ENCODE measurements around the gene GRM3. TPM values are rescaled to one million over a fixed set of nuclear protein-coding genes. Genes with fewer than 3 reads are reported as not detected.

Gene GRM3
- total RNA-seq, 2 experiments from 2014 or later = not detected

DNA sequence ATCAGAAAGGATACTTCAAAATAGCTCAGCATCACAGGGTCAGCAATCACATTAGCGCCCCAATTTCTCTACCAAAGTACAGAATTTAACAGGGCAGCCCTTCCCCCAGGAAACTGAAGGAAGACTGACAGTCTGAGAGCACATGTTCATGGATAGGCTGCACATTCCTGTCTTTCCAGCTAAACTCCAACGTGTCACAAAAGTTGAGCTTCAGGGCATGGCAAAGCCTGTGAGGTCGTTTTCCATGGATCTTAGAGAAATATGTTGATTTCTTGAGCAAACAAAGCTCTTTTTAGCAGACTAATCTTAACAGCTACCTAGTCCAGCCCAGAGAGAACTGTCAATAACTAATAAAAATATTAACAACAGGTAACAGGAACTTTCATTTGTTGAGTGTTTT lies 207.9 kb downstream of the GRM3 start:
- Mint-ChIP-seq H3K36me3 (ENCODE audit: low read depth) (no peaks in the 10 kb centered on the region), H3K4me1 (ENCODE audit: low read depth) (no peaks in the 10 kb centered on the region), H3K27ac (no peak overlapping the region), H3K9me3 (no peaks in the 10 kb centered on the region), H3K27me3 (no peaks in the 10 kb centered on the region), H3K4me3 (no peak overlapping the region)
- Histone ChIP-seq H3K27ac (ENCODE audit: low read depth in 1 of 2, low read length in 2 of 2) (no peak overlapping the region), H3K36me3 (ENCODE audit: insufficient read depth, low read length) (no peaks in the 10 kb centered on the region), H3K4me1 (ENCODE audit: insufficient read depth, low read length) (no peaks in the 10 kb centered on the region), H3K27me3 (ENCODE audit: control insufficient read depth in 1 of 2, insufficient read depth in 2 of 2, low read length in 2 of 2) (no peaks in the 10 kb centered on the region), H3K4me3 (ENCODE audit: low read length) (no peak overlapping the region), H3K9me3 (ENCODE audit: control insufficient read depth in 1 of 2, insufficient read depth in 1 of 2, low read length in 2 of 2) (no peaks in the 10 kb centered on the region)
- TF ChIP-seq, protein P1, sequence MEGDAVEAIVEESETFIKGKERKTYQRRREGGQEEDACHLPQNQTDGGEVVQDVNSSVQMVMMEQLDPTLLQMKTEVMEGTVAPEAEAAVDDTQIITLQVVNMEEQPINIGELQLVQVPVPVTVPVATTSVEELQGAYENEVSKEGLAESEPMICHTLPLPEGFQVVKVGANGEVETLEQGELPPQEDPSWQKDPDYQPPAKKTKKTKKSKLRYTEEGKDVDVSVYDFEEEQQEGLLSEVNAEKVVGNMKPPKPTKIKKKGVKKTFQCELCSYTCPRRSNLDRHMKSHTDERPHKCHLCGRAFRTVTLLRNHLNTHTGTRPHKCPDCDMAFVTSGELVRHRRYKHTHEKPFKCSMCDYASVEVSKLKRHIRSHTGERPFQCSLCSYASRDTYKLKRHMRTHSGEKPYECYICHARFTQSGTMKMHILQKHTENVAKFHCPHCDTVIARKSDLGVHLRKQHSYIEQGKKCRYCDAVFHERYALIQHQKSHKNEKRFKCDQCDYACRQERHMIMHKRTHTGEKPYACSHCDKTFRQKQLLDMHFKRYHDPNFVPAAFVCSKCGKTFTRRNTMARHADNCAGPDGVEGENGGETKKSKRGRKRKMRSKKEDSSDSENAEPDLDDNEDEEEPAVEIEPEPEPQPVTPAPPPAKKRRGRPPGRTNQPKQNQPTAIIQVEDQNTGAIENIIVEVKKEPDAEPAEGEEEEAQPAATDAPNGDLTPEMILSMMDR (IDR thresholded peaks at IDR 0.05) = no peak
- ATAC-seq (ENCODE audit: poor library complexity) (no peak), DNase-seq (no peak)
- ChIA-PET POLR2A (no interaction called here), CTCF (interaction anchor here (0.7 kb wide), 1 partner anchor 9 kb away, joined by 3 read pairs; no protein-coding TSS in a partner anchor)
- intact Hi-C loops (cut with DNase I, micrococcal nuclease) = no loop called here

DNA sequence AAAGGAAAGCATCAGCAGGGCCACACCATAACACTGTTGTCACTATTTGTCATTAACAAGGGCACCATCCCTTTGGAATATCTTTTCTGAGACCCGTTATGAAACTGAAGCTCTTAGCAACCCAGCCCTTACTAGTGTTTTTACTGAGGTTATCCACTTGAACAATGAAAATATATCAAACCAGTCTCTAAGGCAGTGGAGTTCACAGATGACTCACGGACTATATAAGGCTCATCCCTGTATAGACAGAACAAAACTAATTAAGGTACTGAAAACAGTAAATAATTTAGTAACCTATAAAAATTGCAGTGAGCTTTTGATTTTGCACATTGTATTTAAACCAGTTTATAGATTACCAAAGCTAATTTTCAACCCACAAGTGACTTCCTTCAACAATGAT lies 219.7 kb downstream of the GRM3 start:
- H3K4me3 Mint-ChIP-seq = no peak overlapping the region
- no peaks in the 10 kb centered on the region for H3K36me3 Mint-ChIP-seq (ENCODE audit: low read depth)
- Histone ChIP-seq H3K4me1 (ENCODE audit: insufficient read depth, low read length) (no peaks in the 10 kb centered on the region), H3K4me3 (ENCODE audit: low read length) (no peak overlapping the region), H3K9me3 (ENCODE audit: control insufficient read depth in 1 of 2, insufficient read depth in 1 of 2, low read length in 2 of 2) (peaks cover 0 to 3% of the 10 kb centered on the region in 2 experiments), H3K27me3 (ENCODE audit: control insufficient read depth in 1 of 2, insufficient read depth in 2 of 2, low read length in 2 of 2) (no peaks in the 10 kb centered on the region), H3K27ac (ENCODE audit: low read depth in 1 of 2, low read length in 2 of 2) (no peak overlapping the region), H3K36me3 (ENCODE audit: insufficient read depth, low read length) (no peaks in the 10 kb centered on the region)
- H3K9me3 Mint-ChIP-seq = no peaks in the 10 kb centered on the region
- H3K27me3 Mint-ChIP-seq = no peaks in the 10 kb centered on the region
- DNase-seq (no peak), ATAC-seq (ENCODE audit: poor library complexity) (no peak)
- ChIA-PET CTCF (no interaction called here), POLR2A (no interaction called here)
- H3K27ac Mint-ChIP-seq = no peak overlapping the region
- intact Hi-C loops (cut with DNase I, micrococcal nuclease) = no loop called here
- TF ChIP-seq, protein P1 (IDR thresholded peaks at IDR 0.05) = no peak
- no peaks in the 10 kb centered on the region for H3K4me1 Mint-ChIP-seq (ENCODE audit: low read depth)

DNA sequence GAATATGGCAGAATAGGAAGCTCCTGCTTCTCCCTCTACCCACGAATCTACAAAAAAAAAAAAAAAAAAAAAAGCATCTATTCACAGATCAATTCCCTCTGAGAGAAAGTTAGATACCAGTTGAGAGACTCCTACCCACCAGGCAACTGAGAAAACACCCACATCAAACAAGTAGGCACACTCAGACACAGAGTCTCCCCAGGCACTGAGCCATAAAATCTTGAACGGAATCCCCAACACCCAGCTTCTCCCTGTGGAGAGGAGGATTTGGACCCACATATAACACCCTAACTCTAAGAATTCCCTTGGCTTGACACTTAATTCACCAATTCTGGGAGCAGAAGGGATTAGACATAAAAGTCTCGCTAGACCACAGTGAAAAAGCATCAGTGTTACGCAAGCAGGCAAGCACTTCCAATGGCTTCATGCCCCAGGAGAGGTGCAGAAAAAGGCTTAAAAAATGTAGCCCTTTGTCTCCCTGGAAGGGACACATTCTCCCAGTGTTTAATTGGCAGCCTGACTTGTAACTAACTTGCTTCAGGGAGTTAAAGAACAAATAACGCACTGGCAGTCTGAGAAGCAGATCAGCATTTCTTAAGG lies 223.6 kb downstream of the GRM3 start:
- Histone ChIP-seq H3K27me3 (ENCODE audit: control insufficient read depth in 1 of 2, insufficient read depth in 2 of 2, low read length in 2 of 2) (no peaks in the 10 kb centered on the region), H3K9me3 (ENCODE audit: control insufficient read depth in 1 of 2, insufficient read depth in 1 of 2, low read length in 2 of 2) (peaks cover 0 to 3% of the 10 kb centered on the region in 2 experiments), H3K36me3 (ENCODE audit: insufficient read depth, low read length) (no peaks in the 10 kb centered on the region), H3K4me1 (ENCODE audit: insufficient read depth, low read length) (no peaks in the 10 kb centered on the region), H3K27ac (ENCODE audit: low read depth in 1 of 2, low read length in 2 of 2) (no peak overlapping the region), H3K4me3 (ENCODE audit: low read length) (no peak overlapping the region)
- no peaks in the 10 kb centered on the region for H3K27me3 Mint-ChIP-seq
- intact Hi-C loops (cut with DNase I, micrococcal nuclease) = no loop called here
- ChIA-PET POLR2A (no interaction called here), CTCF (interaction anchor here (1.3 kb wide), 1 partner anchor 12 kb away, joined by 4 read pairs; no protein-coding TSS in a partner anchor)
- ATAC-seq (ENCODE audit: poor library complexity) (no peak), DNase-seq (no peak)
- no peak overlapping the region for H3K4me3 Mint-ChIP-seq
- no peaks in the 10 kb centered on the region for H3K9me3 Mint-ChIP-seq
- H3K4me1 Mint-ChIP-seq (ENCODE audit: low read depth) = no peaks in the 10 kb centered on the region
- H3K27ac Mint-ChIP-seq = no peak overlapping the region
- H3K36me3 Mint-ChIP-seq (ENCODE audit: low read depth) = no peaks in the 10 kb centered on the region
- TF ChIP-seq, protein P1 (IDR thresholded peaks at IDR 0.05) = no peak

Measured in CD4-positive, alpha-beta T cell (primary cell).